Stimulated activated CD4-positive, alpha-beta T cell treated with anti-CD3 and anti-CD28 coated beads, Interleukin-2, amount 100 ng/mL, for 24 hours (primary cell): ENCODE measurements around the gene CD276.
"Not testable (repeated sequence)": the region's sequence is repeated elsewhere in the genome, so short reads cannot be mapped to it uniquely, and the experiment has no call there.

ENCODE experiments used
- DNase-seq, 2 donors: peaks; one replicate each; pipeline ENCODE4 v3.0.0-alpha.2; 2020

The CD276 gene

DNA sequence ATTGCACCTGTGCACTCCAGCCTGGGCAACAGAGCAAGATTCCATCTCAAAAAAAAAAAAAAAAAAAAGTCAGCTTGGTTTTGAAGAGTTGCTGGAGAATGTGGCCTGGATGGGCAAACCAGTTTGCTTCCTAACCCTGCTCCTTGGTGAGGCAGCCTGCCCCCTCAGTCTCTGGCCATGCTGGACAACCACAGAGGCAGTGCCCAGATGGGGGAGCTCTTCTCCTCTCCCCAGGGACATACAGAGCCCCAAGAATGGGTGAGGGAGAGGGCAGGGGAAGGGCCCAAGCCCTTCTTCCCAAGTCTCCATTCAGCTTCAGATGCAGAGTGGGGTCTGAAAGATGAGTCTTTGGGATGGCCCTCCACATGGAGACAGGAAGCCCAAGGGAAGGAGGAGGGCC, 27.9 kb downstream of the CD276 start:
- no peak for DNase-seq

DNA sequence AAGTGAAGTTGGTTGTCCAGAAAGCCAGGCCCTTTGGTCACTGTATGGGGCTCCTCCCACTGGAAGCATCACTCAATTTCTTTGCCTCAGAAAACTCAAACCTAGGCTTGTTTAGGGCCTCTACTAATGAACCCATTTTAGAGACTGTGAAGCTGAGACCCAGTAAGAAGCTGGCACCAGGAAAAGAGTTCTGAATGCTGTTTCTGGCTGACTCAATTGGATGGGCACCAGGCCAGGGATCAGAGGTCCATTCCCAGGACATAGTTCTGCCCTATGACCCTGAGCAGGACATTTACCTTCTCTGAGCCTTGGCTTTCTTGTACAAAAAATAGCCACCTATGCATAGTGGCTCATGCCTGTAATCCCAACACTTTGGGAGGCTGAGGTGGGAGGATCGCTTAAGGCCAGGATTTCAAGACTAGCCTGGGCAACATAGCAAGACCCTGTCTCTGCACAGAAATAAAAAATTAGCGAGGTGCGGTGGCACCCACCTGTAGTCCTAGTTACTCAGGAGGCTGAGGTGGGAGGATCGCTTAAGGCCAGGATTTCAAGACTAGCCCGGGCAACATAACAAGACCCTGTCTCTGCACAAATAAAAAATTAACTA, 30.6 kb downstream of the CD276 start:
- DNase-seq, result no peak

DNA sequence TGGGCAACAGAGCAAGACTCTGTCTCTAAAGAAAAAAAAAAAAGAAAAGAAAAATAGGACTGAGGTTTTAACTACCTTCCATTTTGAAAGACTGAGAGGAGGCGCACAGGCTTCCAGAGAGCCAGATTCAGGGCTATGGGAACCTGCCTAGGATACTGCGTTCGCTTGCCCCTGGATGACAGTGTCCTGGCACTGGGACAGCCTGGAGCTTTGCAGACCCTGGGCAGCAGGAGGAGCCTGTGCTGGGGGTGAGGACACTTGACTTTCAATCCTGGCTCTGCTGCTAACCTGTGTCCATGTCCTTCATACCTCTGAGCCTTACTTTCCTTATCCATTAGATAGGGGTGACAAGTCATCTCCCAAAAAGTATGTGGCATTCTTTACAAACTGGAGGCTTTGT, 31.2 kb downstream of the CD276 start:
- no peak for DNase-seq

GRCh38 chr15:73716417-73716816, 32.2 kb downstream of the CD276 start:
- no peak for DNase-seq

GRCh38 chr15:73717206-73717605, 33.0 kb downstream of the CD276 start:
- no peak for DNase-seq

DNA sequence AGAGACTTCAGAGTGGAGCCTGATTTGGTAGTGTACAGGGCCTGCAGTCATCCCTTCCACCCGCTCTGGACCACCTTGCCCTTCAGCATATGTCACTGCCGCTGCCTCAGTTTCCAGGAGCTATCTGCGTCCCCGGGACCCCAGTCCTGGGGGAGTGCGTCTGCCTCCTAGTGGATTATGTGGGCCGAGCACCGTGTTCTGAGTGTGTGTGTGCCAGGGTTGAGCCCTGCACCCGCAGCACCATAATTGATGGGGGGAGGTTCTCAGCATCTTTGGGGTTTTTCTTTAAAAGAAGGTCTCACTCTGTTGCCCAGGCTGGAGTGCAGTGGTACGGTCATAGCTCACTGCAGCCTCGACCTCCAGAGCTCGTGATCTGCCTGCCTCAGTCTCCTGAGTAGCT, 33.6 kb downstream of the CD276 start:
- DNase-seq, result no peak

- DNase-seq, result no peak
Measured at GRCh38 chr15:73718694-73719093, 34.5 kb downstream of the CD276 start.

DNA sequence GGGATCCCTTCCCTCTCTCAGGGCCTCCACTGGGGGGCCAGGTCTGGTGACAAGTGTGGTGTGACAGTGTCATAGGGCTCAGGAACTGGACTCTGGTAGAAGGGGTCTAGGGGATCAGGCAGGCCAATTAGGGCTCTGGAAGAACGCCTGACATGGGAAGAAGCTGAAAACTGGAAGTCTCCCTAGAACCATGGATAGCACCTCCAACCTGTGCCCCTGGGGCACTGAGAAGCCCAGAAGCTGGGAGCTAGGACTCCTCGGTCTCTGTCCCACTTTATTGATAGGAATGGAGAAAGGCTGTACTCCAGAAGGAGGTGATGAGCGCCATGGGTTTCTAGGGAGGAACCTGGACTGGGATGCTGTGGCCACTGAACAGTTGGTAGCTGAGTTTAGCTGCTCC, 38.2 kb downstream of the CD276 start:
- no peak for DNase-seq

DNA sequence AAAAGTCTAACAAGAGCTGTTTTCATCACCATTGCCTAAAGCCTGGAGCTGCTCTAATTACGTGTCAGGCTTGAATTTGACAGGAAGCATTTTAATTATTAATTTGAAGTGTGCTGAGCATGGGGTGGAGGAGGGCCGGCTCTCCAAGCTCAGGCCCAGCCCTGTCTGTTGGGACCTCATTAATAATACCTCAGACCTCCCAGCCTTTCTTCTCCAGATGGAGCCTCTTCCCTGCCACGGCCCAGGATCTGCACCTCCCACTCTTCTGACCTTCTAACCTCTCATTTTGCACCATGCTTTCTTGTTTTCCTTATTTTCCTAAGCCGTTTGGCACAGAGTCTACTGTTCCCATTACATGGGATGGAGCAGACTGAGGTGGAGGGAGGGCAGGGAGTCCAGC, 39.0 kb downstream of the CD276 start:
- no peak for DNase-seq

GRCh38 chr15:73724212-73724611, 40.0 kb downstream of the CD276 start:
- DNase-seq, result no peak

GRCh38 chr15:73727330-73727976, 43.3 kb downstream of the CD276 start:
- no peak for DNase-seq

DNA sequence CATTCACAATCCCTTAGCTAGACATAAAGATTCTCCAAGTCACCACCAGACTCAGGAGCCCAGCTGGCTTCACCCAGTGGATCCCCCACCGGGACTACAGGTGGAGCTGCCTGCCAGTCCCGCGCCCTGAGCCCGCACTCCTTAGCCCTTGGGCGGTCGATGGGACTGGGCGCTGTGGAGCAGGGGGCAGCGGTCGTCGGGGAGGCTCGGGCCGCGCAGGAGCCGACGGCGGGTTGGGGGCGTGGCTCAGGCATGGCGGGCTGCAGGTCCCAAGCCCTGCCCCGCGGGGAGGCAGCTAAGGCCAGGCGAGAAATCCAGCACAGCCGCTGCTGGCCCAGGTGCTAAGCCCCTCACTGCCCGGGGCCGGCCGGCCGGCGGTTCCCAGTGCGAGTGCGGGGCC, 47.9 kb downstream of the CD276 start:
- not testable (repeated sequence) for DNase-seq

DNA sequence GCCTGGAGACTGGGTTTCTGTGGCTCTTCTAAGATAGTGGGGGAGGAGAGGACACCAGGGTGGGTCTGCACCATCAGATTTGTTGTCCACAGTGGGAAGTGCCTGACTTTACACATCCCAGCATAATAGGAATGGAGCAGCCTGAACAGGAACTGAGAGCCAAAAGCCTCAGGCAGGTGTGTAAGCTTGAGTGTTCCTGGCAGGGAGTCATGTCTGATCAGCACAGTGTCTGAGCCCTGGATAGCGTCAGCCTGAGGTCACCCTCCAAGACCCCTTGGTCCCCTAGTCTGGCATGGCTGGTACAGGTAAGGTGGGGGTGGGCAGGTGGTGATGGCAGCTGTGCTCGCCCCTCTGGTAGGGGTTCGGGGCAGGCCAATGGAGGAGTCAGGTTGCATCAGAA, 48.7 kb downstream of the CD276 start:
- DNase-seq, result no peak

GRCh38 chr15:73737535-73737934, 53.4 kb downstream of the CD276 start:
- DNase-seq, result no peak

DNA sequence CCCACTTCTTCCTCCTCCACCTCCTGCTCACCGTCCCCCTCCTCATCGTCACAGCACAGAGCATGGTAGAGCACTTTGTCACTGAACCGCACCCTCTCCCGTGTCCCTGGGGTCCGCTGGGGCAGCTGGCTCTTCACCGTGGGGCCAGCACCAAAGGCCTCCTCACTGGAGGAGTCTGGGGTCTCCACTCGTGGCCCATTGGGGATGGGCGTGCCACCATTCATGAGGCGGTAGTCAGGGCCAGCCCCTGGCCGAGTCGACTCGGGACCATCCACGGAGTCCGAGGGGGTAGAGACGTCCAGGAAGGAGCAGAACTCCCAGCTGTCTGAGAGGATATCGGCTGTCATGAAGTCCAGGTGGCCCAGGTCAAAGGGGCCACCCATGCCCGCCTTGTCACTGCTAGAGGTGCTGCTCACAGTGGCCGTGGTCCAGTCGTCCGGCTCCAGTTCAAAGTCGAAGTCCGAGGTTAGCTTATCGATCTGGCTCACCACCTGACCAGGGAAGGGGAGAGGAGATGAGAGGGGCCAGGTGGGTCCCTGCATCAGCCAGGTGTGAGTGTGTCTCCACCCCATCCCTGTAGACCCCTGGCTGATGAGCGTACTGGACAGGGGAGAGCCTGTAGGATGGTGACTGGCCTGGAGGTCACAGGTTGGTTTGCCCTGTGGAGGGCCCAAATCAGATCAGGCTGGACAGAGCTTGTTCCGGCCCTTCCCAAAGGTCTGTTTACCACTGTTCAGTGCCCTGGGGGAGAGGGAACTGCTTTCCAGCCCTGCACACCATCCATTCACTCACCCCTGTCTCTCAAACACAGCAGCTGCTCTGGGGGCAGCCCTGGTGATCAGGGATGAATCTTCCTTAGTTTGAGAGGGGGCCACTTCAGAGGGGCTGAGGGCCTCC, 56.2 kb downstream of the CD276 start:
- DNase-seq, result no peak

- no peak for DNase-seq
Measured at GRCh38 chr15:73741321-73741836, 57.2 kb downstream of the CD276 start.

DNA sequence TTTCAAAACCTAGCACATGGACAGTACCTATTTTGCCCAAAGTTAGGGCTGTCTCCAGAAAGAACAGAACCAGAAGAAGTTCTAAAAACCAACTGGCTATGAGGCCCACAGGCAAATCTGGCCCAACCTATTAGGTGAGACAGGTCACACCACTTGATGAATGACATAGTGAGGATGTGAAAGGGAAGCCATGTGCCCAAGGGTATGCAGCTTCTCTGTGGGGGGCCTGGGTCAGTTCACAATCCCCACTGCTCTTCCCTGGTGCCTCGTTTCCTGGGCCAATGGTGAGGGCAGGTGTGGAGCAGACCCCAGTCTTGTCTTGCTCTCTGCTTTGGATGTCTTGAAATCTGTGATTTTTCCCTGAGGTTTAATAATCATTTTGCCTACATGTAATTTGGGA, 60.1 kb downstream of the CD276 start:
- no peak for DNase-seq

DNA sequence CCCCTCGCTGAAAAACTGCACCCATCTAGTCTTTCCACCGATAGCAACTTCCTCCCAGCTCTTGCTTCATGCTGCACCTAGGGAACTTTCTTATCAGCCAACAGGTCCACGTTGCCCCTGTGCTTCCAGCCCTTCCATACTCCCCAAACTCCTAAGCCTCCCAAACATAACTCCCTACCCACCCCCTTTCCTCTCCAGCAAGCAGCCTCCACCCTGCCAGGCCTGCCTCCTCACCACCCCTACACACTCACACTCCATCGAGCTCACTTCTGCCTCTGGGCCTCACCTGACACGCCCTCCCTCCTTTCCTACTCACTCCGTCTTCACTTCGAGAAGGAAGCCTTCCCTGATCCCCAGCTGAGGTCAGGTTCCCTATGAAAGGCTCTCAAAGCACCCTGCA, 60.9 kb downstream of the CD276 start:
- DNase-seq, result no peak

DNA sequence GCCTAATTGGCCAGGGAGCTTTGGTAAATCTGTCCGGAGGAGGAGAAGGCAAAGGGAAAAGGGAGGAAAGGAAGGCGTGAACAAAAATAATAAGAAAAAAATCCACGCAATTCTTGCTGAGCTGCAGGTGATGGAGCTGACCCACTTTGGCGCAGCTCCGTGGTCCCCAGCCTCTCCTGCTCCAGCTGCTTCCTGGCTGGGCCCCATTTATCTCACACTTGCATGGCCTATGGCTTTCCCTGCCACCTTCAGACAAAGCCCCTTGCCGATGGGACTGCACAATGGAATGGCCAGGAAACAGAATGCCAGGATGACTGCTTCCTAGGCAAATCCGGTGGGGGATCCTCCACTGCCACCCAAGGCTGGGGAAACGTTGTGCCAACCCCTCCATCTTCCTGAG, 62.1 kb downstream of the CD276 start:
- DNase-seq, result no peak

DNA sequence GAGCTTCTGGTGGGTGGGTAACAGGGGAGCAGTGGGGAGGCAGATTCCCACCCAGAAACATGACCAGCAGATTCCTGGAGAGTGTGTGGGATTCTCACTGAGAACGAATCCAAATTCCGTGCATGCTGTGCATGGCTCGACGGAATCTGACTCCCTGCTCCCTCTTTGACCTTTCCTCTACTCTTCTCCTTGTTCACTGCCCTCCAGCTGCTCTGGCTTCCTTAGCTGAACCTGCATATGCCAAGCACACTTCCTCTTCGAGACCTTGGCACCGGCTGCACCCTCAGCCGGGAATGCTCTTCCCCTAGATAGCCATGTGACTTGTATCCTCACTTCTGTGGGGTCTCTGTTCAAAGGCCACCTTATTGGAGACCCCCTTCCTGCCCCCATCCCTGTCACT, 62.7 kb downstream of the CD276 start:
- no peak for DNase-seq

DNA sequence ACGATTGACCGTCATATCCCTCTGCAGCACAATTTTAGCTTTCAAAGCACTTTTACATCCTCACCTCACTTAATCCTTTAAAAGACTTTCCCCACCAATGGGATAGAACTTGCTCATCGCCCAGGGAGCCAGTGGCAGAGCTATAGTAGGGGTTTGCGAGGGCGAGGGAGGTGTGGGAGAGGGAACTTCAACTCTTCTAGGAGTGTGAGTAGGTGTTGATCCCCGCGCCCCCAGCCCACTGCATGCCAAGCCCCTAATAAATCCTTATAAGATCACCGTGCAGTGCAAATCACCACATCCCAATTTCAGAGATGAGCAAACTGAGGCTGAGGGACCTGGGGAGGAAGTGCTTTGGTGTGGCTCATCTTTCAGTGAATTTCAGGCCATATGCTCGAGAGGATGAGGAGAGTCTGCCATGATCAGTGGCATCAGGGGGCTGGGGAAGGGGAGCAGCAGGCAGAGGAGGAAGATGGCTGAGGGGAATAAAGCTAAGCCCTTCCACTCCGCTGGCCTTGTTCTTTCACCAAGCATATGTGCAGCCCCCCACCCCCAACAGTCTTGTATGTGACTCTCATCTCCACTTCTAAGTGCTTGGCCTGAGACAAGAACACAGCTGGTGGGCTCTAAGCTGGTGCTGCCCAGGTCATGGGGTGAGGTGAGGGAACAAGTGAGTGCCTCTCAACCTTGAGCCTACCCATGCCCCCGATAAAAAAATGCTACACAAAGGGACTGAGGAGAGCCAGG, 63.8 kb downstream of the CD276 start:
- DNase-seq, result no peak

- DNase-seq, result no peak
Measured at GRCh38 chr15:73748730-73749129, 64.5 kb downstream of the CD276 start.

- no peak for DNase-seq
Measured at GRCh38 chr15:73749533-73749932, 65.3 kb downstream of the CD276 start.
